Activated CD4-positive, alpha-beta memory T cell treated with anti-CD3 and anti-CD28 coated beads, Interleukin-2, amount 10 ng/mL, durations not matched to agents 7 days and 5 days (primary cell): ENCODE results near the gene ASTN2. TPM values are rescaled to one million over a fixed set of nuclear protein-coding genes. Genes with fewer than 3 reads are reported as not detected.

Experiments used
- CTCF ChIA-PET: fragments of 350-600 bp; sonication (Branson Sonifier 250); formaldehyde crosslinking; loops from one replicate; lab custom pipeline; 2021; ENCODE audit warnings: antibody characterized with exemption, inconsistent platforms; lab: Charles Lee
- POLR2A ChIA-PET: fragments of 350-600 bp; sonication (Branson Sonifier 250); formaldehyde crosslinking; loops from one replicate; lab custom pipeline; 2021; ENCODE audit warnings: antibody characterized with exemption; lab: Charles Lee
- DNase-seq: peaks from one replicate; pipeline ENCODE4 v3.0.0-alpha.2; 2020
- H3K27ac Mint-ChIP-seq: one replicate; pipeline ENCODE4 v1.8.0; 2021; ENCODE audit warnings: mild to moderate bottlenecking, mixed read lengths
- H3K27me3 Mint-ChIP-seq: one replicate; pipeline ENCODE4 v1.8.0; 2021; ENCODE audit warnings: mixed read lengths
- H3K36me3 Mint-ChIP-seq: one replicate; pipeline ENCODE4 v1.8.0; 2021; ENCODE audit warnings: low read depth, mixed read lengths
- H3K4me1 Mint-ChIP-seq: one replicate; pipeline ENCODE4 v1.8.0; 2021; ENCODE audit warnings: mixed read lengths
- H3K4me3 Mint-ChIP-seq: one replicate; pipeline ENCODE4 v1.8.0; 2021; ENCODE audit warnings: mild to moderate bottlenecking, mixed read lengths
- H3K9me3 Mint-ChIP-seq: one replicate; pipeline ENCODE4 v1.8.0; 2021; ENCODE audit warnings: mixed read lengths
- total RNA-seq, 2 experiments: library from RNA; stranded (reverse); gene quantifications; one replicate each; pipeline ENCODE4 v1.2.3, GENCODE V29; 2021

Gene ASTN2
- total RNA-seq, 2 experiments from 2014 or later = 2.5 to 3.0 TPM

DNA sequence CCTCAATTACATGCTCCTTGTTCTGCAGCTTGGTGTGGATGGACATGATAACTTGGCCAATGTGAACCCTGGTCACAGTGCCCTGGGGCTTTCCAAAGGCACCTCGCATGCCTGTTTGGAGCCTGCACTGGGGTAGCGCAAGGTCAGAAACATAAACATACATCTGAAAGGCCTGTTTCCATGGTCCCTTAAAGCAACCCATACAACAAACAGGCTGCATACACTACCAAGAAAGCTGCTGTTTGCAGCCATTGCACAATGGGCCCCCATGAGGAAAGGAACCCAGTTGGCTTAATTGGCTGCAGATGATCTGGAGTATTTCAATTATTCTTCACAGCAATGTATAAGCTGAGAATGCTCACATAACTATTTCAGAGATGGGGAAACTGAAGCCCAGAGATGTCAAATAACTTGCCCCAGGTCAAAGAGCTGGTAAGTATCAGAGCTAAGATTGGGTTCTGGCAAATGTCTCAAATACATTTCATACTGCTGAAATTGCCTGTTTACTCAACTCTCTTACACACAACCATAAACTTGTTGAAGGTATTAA lies 233.9 kb downstream of the ASTN2 start:
- CTCF ChIA-PET = no interaction called here
- Mint-ChIP-seq H3K36me3 (no peaks in the 10 kb centered on the region), H3K27ac (no peak overlapping the region), H3K9me3 (peaks cover 6% of the 10 kb centered on the region), H3K4me1 (no peaks in the 10 kb centered on the region), H3K4me3 (no peak overlapping the region), H3K27me3 (no peaks in the 10 kb centered on the region)
- POLR2A ChIA-PET = no interaction called here
- no peak for DNase-seq

GRCh38 chr9:117178596-117179375 lies 236.1 kb downstream of the ASTN2 start:
- Mint-ChIP-seq H3K27ac (no peak overlapping the region), H3K27me3 (no peaks in the 10 kb centered on the region), H3K4me3 (no peak overlapping the region), H3K9me3 (peaks cover 3% of the 10 kb centered on the region), H3K4me1 (no peaks in the 10 kb centered on the region), H3K36me3 (no peaks in the 10 kb centered on the region)
- POLR2A ChIA-PET = no interaction called here
- CTCF ChIA-PET = no interaction called here
- no peak for DNase-seq

DNA sequence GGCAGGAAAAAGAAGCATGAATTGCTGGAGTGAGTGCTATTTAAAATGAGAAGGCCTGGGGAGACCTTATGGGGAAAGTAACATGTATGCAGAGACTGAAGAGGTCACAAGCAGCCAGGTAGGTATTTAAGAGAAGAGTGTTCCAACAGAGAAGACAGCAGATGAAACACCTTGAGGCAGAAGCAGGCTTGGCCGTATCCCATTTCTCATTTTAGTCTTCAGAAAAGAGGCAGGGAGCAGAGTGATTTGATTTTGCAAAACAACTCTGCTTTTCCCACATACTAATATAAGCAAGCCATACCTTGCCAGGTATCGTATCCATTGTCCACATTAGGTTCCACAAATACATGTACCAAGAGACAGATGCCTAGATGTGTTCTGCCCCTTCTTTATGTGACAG lies 244.3 kb downstream of the ASTN2 start:
- Mint-ChIP-seq H3K9me3 (no peaks in the 10 kb centered on the region), H3K36me3 (no peaks in the 10 kb centered on the region), H3K4me1 (no peaks in the 10 kb centered on the region), H3K27ac (no peak overlapping the region), H3K27me3 (no peaks in the 10 kb centered on the region), H3K4me3 (no peak overlapping the region)
- no peak for DNase-seq
- ChIA-PET CTCF (no interaction called here), POLR2A (no interaction called here)

DNA sequence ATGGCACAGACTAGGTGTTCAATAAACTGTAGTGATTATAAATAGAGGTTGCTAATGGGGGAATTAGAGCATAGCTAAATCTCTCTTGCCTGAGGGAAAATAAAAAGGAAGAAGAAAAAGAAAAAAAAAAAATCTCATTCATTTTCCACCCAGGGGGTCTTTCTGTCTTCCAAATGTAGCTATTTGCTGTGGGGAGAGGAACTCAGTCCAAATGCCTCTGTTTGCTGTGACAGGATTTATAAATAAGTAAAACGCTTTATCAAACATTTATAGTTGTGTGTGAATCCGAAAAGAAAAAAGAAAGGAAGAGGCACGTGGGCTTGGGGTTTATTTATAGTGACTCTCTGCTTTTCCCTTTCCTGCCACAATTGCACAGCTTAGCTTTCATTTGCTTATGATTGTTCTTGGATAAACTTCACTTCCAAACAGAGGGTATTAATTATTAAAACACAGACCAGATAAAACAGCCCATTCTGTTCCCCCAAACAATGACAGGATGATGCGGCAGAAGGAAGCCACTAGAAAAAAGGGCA lies 245.7 kb downstream of the ASTN2 start:
- H3K27ac Mint-ChIP-seq = no peak overlapping the region
- H3K36me3 Mint-ChIP-seq = no peaks in the 10 kb centered on the region
- ChIA-PET POLR2A (no interaction called here), CTCF (no interaction called here)
- no peak overlapping the region for H3K4me3 Mint-ChIP-seq
- H3K9me3 Mint-ChIP-seq = no peaks in the 10 kb centered on the region
- DNase-seq = no peak
- H3K4me1 Mint-ChIP-seq = no peaks in the 10 kb centered on the region
- no peaks in the 10 kb centered on the region for H3K27me3 Mint-ChIP-seq

GRCh38 chr9:117164512-117164911 lies 250.3 kb downstream of the ASTN2 start:
- no peak for DNase-seq
- H3K27me3 Mint-ChIP-seq = no peaks in the 10 kb centered on the region
- H3K9me3 Mint-ChIP-seq = no peaks in the 10 kb centered on the region
- H3K4me1 Mint-ChIP-seq = no peaks in the 10 kb centered on the region
- no peak overlapping the region for H3K27ac Mint-ChIP-seq
- no peaks in the 10 kb centered on the region for H3K36me3 Mint-ChIP-seq
- POLR2A ChIA-PET = no interaction called here
- CTCF ChIA-PET = no interaction called here
- no peak overlapping the region for H3K4me3 Mint-ChIP-seq

- no peaks in the 10 kb centered on the region for H3K9me3 Mint-ChIP-seq
- no peaks in the 10 kb centered on the region for H3K36me3 Mint-ChIP-seq
- no peaks in the 10 kb centered on the region for H3K4me1 Mint-ChIP-seq
- no peak overlapping the region for H3K27ac Mint-ChIP-seq
- H3K4me3 Mint-ChIP-seq = no peak overlapping the region
- DNase-seq = no peak
- H3K27me3 Mint-ChIP-seq = no peaks in the 10 kb centered on the region
- POLR2A ChIA-PET = no interaction called here
- CTCF ChIA-PET = no interaction called here
Measured at GRCh38 chr9:117160254-117160653, 254.6 kb downstream of the ASTN2 start.

- H3K36me3 Mint-ChIP-seq = no peaks in the 10 kb centered on the region
- ChIA-PET POLR2A (no interaction called here), CTCF (no interaction called here)
- no peaks in the 10 kb centered on the region for H3K4me1 Mint-ChIP-seq
- no peak overlapping the region for H3K4me3 Mint-ChIP-seq
- DNase-seq = no peak
- H3K27me3 Mint-ChIP-seq = no peaks in the 10 kb centered on the region
- H3K27ac Mint-ChIP-seq = no peak overlapping the region
- H3K9me3 Mint-ChIP-seq = peaks cover 2% of the 10 kb centered on the region
Measured at GRCh38 chr9:117156771-117157535, 257.9 kb downstream of the ASTN2 start.

DNA sequence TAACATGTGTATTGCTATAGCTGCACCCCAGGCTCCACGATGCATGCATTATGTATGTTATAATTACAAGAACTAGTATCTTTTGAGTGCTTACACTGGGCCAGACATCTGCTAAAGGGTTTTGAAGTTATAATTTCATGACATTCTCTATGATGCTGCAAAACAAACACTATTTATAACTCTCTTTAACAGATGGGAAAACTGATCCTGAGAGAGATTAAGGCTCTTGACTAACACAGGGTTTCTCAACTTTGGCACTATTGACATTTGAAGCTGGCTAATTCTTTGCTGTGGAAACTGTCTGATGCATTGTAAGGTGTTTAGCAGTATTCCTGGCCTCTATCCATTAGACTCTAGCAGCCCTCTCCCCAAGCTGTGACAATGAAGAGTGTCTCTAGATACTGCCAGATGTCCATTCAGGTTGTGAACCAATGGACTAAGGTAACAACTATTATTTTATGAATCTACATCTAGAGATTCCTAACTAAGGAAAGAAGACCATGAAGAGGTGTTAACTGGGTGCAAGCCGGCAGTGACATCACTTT lies 258.6 kb downstream of the ASTN2 start:
- Mint-ChIP-seq H3K4me1 (no peaks in the 10 kb centered on the region), H3K4me3 (no peak overlapping the region), H3K27me3 (no peaks in the 10 kb centered on the region), H3K27ac (no peak overlapping the region), H3K36me3 (no peaks in the 10 kb centered on the region), H3K9me3 (peaks cover 2% of the 10 kb centered on the region)
- POLR2A ChIA-PET = no interaction called here
- no peak for DNase-seq
- CTCF ChIA-PET = no interaction called here

- Mint-ChIP-seq H3K4me3 (no peak overlapping the region), H3K27ac (no peak overlapping the region), H3K4me1 (no peaks in the 10 kb centered on the region), H3K9me3 (peaks cover 2% of the 10 kb centered on the region), H3K27me3 (no peaks in the 10 kb centered on the region), H3K36me3 (no peaks in the 10 kb centered on the region)
- no peak for DNase-seq
- ChIA-PET CTCF (no interaction called here), POLR2A (no interaction called here)
Measured at GRCh38 chr9:117153021-117153420, 261.8 kb downstream of the ASTN2 start.

DNA sequence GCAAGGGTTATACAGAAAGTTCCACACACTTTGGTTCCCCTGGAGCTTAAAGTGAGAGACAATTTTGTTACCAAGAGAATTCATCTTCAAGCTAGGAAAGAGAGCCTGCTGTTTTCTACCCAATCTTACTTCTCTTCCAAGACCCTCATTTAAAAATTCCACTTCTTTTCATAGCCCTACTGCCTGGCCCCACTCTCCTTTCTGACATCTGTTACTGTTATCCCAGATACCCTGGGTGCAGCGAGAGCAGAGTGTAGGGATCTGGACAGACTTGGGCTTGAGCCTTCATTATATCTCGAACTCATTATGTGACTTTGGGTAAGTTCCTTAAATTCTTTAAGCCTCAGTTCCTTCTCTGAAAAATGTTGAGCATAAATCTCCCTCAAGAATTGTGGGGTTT lies 263.1 kb downstream of the ASTN2 start:
- CTCF ChIA-PET = no interaction called here
- no peak for DNase-seq
- H3K4me1 Mint-ChIP-seq = no peaks in the 10 kb centered on the region
- H3K27me3 Mint-ChIP-seq = no peaks in the 10 kb centered on the region
- no peak overlapping the region for H3K27ac Mint-ChIP-seq
- peaks cover 5% of the 10 kb centered on the region for H3K9me3 Mint-ChIP-seq
- H3K4me3 Mint-ChIP-seq = no peak overlapping the region
- H3K36me3 Mint-ChIP-seq = no peaks in the 10 kb centered on the region
- POLR2A ChIA-PET = no interaction called here

- Mint-ChIP-seq H3K27me3 (no peaks in the 10 kb centered on the region), H3K36me3 (no peaks in the 10 kb centered on the region), H3K4me3 (no peak overlapping the region), H3K4me1 (no peaks in the 10 kb centered on the region), H3K9me3 (peaks cover 7% of the 10 kb centered on the region), H3K27ac (no peak overlapping the region)
- no peak for DNase-seq
- ChIA-PET POLR2A (no interaction called here), CTCF (no interaction called here)
Measured at GRCh38 chr9:117149996-117150395, 264.9 kb downstream of the ASTN2 start.

- no peaks in the 10 kb centered on the region for H3K27me3 Mint-ChIP-seq
- H3K9me3 Mint-ChIP-seq = peaks cover 8% of the 10 kb centered on the region
- no peaks in the 10 kb centered on the region for H3K4me1 Mint-ChIP-seq
- H3K4me3 Mint-ChIP-seq = no peak overlapping the region
- H3K36me3 Mint-ChIP-seq = no peaks in the 10 kb centered on the region
- ChIA-PET POLR2A (no interaction called here), CTCF (no interaction called here)
- no peak overlapping the region for H3K27ac Mint-ChIP-seq
- DNase-seq = no peak
Measured at GRCh38 chr9:117145811-117146490, 268.9 kb downstream of the ASTN2 start.

GRCh38 chr9:117145081-117145480 lies 269.8 kb downstream of the ASTN2 start:
- H3K9me3 Mint-ChIP-seq = peaks cover 8% of the 10 kb centered on the region
- POLR2A ChIA-PET = no interaction called here
- no peaks in the 10 kb centered on the region for H3K36me3 Mint-ChIP-seq
- CTCF ChIA-PET = no interaction called here
- H3K4me3 Mint-ChIP-seq = no peak overlapping the region
- no peaks in the 10 kb centered on the region for H3K27me3 Mint-ChIP-seq
- no peaks in the 10 kb centered on the region for H3K4me1 Mint-ChIP-seq
- no peak for DNase-seq
- no peak overlapping the region for H3K27ac Mint-ChIP-seq
